ENCODE measurements around the gene GCM1.

GCM1 gene

DNA sequence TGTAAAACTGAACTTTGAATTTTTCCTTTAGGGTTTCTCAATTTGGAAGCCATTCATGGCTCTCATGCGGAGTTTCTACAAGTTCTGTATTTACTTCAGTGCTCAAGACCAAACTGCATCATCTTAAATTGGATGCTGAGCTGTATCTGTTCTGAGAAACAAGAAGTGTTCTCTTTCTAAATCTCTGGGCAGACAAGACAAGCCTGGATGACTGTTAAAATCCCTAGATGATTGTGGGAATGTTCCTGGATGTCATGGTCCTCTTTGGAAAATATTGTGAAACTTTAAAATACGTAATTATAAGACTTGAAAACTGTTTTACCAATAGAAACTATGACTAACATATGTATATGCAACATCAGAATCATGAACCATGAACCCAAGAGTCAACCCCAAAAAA, 6.2 kb upstream of the GCM1 start:
- TF ChIP-seq PAX5 (IDR thresholded peaks at IDR 0.05; ENCODE audit: insufficient read depth, low read length, severe bottlenecking) (no peak), POU2F2 (IDR thresholded peaks at IDR 0.05; ENCODE audit: low read depth, low read length) (no peak), POLR2AphosphoS5 (IDR thresholded peaks at IDR 0.05; ENCODE audit: low read depth, low read length) (no peak), SPI1 (IDR thresholded peaks at IDR 0.05; ENCODE audit: low read depth, low read length) (no peak), TAF1 (IDR thresholded peaks at IDR 0.05; ENCODE audit: low read depth, low read length) (no peak), POLR2A (IDR thresholded peaks at IDR 0.05; ENCODE audit: low read depth, low read length) (no peak)
- DNase-seq (ENCODE audit: insufficient read length, low spot score) (no peak), FAIRE-seq (no peak)

DNA sequence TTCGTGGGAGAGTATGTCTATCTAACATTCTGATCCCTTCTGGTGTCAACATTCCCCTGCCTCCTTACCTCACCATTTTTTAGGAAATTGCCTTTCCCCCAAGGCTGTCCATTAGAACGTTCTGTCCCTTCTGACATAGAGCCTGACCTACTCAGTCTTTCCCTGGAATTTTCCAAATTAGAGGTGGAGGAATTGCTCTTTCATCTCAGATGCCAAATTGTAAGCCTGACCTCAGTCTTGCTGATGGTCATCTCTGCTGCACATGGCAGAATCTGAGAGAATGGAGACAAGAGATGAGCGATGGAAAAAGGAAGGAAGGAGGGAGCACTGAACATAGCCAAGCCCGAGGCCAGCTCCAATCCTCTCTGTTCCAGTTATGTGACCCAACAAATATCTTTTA, 5.4 kb upstream of the GCM1 start:
- no peak for TF ChIP-seq POLR2AphosphoS5 (IDR thresholded peaks at IDR 0.05; ENCODE audit: low read depth, low read length)
- no peak for TF ChIP-seq SPI1 (IDR thresholded peaks at IDR 0.05; ENCODE audit: low read depth, low read length)
- TF ChIP-seq TAF1 (IDR thresholded peaks at IDR 0.05; ENCODE audit: low read depth, low read length): no peak
- TF ChIP-seq POU2F2 (IDR thresholded peaks at IDR 0.05; ENCODE audit: low read depth, low read length): no peak
- TF ChIP-seq PAX5 (IDR thresholded peaks at IDR 0.05; ENCODE audit: insufficient read depth, low read length, severe bottlenecking): no peak
- no peak for TF ChIP-seq POLR2A (IDR thresholded peaks at IDR 0.05; ENCODE audit: low read depth, low read length)
- no peak for FAIRE-seq
- no peak for DNase-seq (ENCODE audit: insufficient read length, low spot score)

DNA sequence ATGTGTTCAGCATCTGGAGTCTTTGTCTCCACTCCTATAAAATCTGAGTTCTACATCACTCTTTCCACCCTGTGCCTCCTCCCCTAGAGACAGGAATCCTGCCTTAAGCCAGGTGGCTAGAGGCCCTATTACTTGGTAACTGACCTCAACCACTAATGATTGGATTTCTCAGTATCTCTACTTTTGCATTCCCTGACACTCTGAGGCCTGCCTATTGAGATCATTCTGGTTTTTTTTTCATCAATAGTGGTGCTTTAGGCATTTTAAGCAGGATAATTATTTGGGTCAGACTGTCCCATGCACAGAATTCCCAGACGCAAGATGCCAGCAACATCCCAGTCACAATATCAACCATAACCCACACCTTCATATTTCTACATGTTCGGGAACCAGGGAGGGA, 3.9 kb upstream of the GCM1 start:
- TF ChIP-seq TAF1 (IDR thresholded peaks at IDR 0.05; ENCODE audit: low read depth, low read length) (no peak), POLR2A (IDR thresholded peaks at IDR 0.05; ENCODE audit: low read depth, low read length) (no peak), SPI1 (IDR thresholded peaks at IDR 0.05; ENCODE audit: low read depth, low read length) (no peak)
- FAIRE-seq: no peak
- no peak for DNase-seq (ENCODE audit: insufficient read length, low spot score)

DNA sequence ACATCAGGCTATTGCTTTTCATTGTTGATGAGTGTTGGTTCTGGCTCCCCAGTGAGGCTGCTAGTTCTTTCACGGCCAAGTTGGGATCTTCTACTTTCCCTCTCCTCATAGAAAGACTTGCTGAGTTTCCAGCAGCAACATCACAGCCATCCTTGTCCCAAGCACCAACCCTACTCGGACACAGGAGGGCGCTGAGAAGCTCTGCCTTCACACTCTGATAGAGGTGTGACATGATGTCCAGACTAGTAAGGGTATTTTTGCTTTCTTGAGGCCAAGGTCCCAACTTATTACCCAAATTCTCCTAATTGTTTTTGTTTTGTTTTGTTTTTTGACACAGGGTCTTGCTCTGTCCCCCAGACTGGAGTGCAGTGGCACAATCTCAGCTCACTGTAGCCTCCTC, 3.0 kb upstream of the GCM1 start:
- DNase-seq (ENCODE audit: insufficient read length, low spot score): no peak
- no peak for FAIRE-seq
- TF ChIP-seq TAF1 (IDR thresholded peaks at IDR 0.05; ENCODE audit: low read depth, low read length) (no peak), POLR2AphosphoS5 (IDR thresholded peaks at IDR 0.05; ENCODE audit: low read depth, low read length) (no peak), PAX5 (IDR thresholded peaks at IDR 0.05; ENCODE audit: insufficient read depth, low read length, severe bottlenecking) (no peak), SPI1 (IDR thresholded peaks at IDR 0.05; ENCODE audit: low read depth, low read length) (no peak), POU2F2 (IDR thresholded peaks at IDR 0.05; ENCODE audit: low read depth, low read length) (no peak)

DNA sequence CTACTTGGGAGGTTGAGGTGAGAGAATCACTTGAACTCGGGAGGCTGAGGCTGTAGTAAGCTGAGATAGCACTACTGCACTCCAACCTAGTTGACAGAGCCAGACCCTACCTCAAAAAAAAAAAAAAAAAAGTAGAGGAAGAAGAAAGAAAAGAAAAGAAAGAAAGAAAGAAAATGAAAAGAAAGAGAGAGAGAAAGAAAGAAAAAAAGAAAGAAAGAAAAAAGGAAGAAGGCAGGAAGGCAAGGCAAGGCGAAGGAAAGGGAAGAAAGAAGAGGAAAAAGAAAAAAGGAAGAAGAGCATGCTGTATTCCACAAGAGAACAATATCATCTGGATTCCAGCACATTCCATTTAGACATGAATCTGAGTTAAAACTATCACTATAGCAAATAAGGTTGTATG, 3.8 kb downstream of the GCM1 start:
- TF ChIP-seq POLR2A (IDR thresholded peaks at IDR 0.05; ENCODE audit: low read depth, low read length) (no peak), PAX5 (IDR thresholded peaks at IDR 0.05; ENCODE audit: insufficient read depth, low read length, severe bottlenecking) (no peak), TAF1 (IDR thresholded peaks at IDR 0.05; ENCODE audit: low read depth, low read length) (no peak), POLR2AphosphoS5 (IDR thresholded peaks at IDR 0.05; ENCODE audit: low read depth, low read length) (no peak), SPI1 (IDR thresholded peaks at IDR 0.05; ENCODE audit: low read depth, low read length) (no peak), POU2F2 (IDR thresholded peaks at IDR 0.05; ENCODE audit: low read depth, low read length) (no peak)
- FAIRE-seq (no peak), DNase-seq (ENCODE audit: insufficient read length, low spot score) (no peak)

DNA sequence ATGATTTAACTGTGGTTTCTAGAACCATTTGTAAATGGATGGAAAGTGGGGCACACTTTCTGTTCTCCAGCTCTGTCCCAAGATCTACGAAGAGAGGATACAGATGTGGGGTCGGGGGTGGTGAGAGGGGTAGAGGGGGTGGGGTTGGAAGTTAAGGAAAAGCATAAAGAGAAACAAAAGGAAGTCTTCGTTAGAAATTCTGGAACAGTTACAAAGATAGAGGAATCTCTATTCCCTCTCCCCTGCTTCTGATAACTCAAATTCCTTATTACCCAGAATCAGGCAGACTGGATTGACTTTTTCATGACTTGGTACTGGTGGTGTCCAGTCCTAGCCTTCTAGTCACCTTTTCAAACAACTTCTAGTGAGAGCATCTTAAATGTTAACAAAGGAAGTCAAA, 4.9 kb downstream of the GCM1 start:
- TF ChIP-seq POLR2AphosphoS5 (IDR thresholded peaks at IDR 0.05; ENCODE audit: low read depth, low read length) (no peak), PAX5 (IDR thresholded peaks at IDR 0.05; ENCODE audit: insufficient read depth, low read length, severe bottlenecking) (no peak), SPI1 (IDR thresholded peaks at IDR 0.05; ENCODE audit: low read depth, low read length) (no peak), POLR2A (IDR thresholded peaks at IDR 0.05; ENCODE audit: low read depth, low read length) (no peak), POU2F2 (IDR thresholded peaks at IDR 0.05; ENCODE audit: low read depth, low read length) (no peak), TAF1 (IDR thresholded peaks at IDR 0.05; ENCODE audit: low read depth, low read length) (no peak)
- no peak for FAIRE-seq
- no peak for DNase-seq (ENCODE audit: insufficient read length, low spot score)

DNA sequence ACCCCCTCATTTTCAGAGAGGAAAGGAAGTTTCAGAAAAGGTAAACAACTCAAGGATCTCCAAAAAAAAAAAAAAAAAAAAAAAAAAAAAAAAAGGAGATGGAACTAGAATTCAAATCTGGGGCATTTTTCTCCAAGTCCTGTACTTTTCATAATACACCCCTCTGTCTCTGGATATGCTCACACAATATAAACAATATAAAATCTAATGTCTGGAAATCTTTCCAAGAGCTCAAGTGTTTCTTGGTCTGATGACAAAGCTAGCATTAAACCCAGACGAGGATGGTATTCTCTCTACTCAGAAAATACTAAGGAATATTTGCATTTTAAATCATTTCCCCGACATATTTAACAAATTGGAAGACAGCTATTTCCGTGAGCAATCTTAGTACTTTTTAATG, 5.8 kb downstream of the GCM1 start:
- no peak for TF ChIP-seq PAX5 (IDR thresholded peaks at IDR 0.05; ENCODE audit: insufficient read depth, low read length, severe bottlenecking)
- no peak for TF ChIP-seq POLR2A (IDR thresholded peaks at IDR 0.05; ENCODE audit: low read depth, low read length)
- no peak for TF ChIP-seq TAF1 (IDR thresholded peaks at IDR 0.05; ENCODE audit: low read depth, low read length)
- TF ChIP-seq POLR2AphosphoS5 (IDR thresholded peaks at IDR 0.05; ENCODE audit: low read depth, low read length): no peak
- no peak for TF ChIP-seq POU2F2 (IDR thresholded peaks at IDR 0.05; ENCODE audit: low read depth, low read length)
- no peak for TF ChIP-seq SPI1 (IDR thresholded peaks at IDR 0.05; ENCODE audit: low read depth, low read length)
- DNase-seq (ENCODE audit: insufficient read length, low spot score) (no peak), FAIRE-seq (no peak)

DNA sequence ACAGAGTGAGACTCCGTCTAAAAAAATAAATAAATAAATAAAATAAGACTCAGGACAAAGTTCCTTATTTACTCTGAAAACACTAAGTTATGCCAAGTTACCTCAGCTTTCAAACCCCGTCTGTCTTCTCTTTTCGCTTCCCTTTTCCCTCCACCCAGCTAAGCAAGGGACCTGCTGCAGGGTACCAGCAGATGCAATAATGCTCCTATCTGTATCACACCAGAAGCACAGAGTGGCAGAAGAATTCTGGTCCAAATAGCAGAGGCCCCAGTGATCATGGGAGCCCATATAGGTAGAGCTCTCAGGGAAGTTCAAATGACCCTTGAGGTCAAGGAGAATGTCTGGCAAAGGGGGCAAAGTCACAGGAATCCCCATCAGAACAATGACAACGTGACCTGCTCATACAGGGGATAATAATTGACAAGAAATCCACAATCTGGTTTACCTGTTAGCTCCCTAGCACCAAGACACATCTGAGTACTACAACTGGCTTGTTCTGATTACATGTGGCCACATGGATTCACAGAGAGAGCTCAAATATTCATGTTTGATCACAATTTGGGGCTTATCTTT, 8.7 kb downstream of the GCM1 start:
- DNase-seq (ENCODE audit: insufficient read length, low spot score): no peak
- FAIRE-seq: no peak
- TF ChIP-seq POLR2A (IDR thresholded peaks at IDR 0.05; ENCODE audit: low read depth, low read length): no peak
- TF ChIP-seq TAF1 (IDR thresholded peaks at IDR 0.05; ENCODE audit: low read depth, low read length): no peak
- TF ChIP-seq SPI1 (IDR thresholded peaks at IDR 0.05; ENCODE audit: low read depth, low read length): no peak
- no peak for TF ChIP-seq POU2F2 (IDR thresholded peaks at IDR 0.05; ENCODE audit: low read depth, low read length)
- no peak for TF ChIP-seq PAX5 (IDR thresholded peaks at IDR 0.05; ENCODE audit: insufficient read depth, low read length, severe bottlenecking)
- no peak for TF ChIP-seq POLR2AphosphoS5 (IDR thresholded peaks at IDR 0.05; ENCODE audit: low read depth, low read length)

DNA sequence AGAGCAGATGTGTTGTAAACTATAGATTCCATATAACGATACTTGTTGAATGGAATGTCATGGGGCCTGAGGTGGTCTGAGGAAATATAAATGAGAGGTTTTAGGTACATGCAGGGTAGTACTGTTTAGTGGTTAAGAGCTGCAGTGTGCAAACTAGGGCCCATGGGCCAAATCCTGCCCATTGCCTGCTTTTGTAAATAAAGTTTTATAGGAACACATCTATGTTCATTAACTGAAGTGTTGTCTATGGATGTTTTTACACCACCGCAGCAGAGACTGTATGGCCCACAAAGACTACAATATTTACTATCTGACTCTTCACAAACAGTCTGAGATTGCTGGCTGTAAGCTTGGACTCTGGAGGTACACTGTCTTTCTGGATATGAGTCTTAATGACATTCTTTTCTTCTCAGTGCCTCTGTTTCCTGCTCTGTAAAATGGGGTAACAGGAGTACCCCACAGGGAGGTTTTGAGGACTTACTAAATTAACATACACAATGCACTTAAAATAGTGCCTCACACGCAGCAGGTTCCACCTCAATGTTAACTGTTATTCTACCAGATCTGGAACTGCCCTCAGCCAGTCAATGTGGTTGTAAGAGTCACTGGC, 12.5 kb downstream of the GCM1 start:
- no peak for TF ChIP-seq POLR2A (IDR thresholded peaks at IDR 0.05; ENCODE audit: low read depth, low read length)
- FAIRE-seq: no peak
- DNase-seq (ENCODE audit: insufficient read length, low spot score): no peak

DNA sequence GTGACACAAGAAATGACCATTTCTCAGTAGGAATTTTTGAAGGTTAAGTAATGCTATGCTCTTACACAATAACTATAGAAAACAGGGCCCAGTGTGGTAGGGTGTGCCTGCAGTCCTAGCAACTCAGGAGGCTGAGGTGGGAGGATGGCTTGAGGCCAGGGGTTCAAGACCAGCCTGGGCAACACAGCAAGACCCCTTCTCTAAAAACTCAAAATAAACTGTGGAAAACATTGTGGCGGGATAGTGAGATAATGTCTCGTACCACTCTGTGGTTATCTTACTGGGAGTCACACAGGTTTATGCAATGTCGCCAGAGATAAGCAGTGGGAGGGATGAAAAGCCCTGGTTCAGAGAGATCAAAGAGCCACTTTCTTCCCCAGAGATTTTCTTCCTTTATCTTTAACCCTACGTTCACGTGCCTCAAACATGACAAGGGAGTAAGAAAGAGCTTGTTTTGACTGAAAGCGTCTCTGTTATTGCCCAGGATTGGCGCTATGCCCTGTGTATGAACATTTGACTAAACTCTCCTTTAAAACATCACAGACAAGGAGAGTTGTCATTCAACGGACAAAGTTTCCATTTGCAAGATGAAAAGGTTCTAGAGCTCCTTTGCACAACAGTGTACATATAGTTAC, 13.9 kb downstream of the GCM1 start:
- DNase-seq (ENCODE audit: insufficient read length, low spot score) (no peak), FAIRE-seq (no peak)
- no peak for TF ChIP-seq TAF1 (IDR thresholded peaks at IDR 0.05; ENCODE audit: low read depth, low read length)
- no peak for TF ChIP-seq POU2F2 (IDR thresholded peaks at IDR 0.05; ENCODE audit: low read depth, low read length)
- TF ChIP-seq POLR2AphosphoS5 (IDR thresholded peaks at IDR 0.05; ENCODE audit: low read depth, low read length): no peak
- no peak for TF ChIP-seq PAX5 (IDR thresholded peaks at IDR 0.05; ENCODE audit: insufficient read depth, low read length, severe bottlenecking)
- no peak for TF ChIP-seq POLR2A (IDR thresholded peaks at IDR 0.05; ENCODE audit: low read depth, low read length)
- no peak for TF ChIP-seq SPI1 (IDR thresholded peaks at IDR 0.05; ENCODE audit: low read depth, low read length)
